ENCODE measurements around the gene SDC1. TPM values are rescaled to one million over a fixed set of nuclear protein-coding genes. Genes with fewer than 3 reads are reported as not detected.

Gene SDC1
- total RNA-seq, 1 donor from 2014 or later = 127 TPM

DNA sequence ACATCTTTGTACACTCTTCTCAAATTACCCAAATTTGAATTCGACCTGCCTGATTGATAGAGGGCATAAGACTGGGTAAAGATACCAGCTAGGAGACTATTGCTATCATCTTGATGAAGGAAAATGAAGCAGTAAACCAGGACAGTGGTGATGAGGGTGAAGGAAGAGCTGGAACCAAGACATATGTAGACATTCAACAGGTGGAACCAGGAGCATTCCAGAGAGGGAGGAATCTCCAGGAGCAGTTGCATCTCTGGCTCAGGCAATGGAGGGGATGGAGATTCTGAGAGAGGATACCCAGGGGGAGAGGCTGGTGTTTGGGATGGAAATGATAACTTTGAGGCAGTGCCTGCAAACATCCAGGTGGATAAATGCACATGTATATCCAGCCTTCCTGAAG lies 41.6 kb downstream of the SDC1 start:
- no peak for DNase-seq

- no peak for DNase-seq
These were observed 42.5 kb downstream of the SDC1 start for GRCh38 chr2:20182241-20182931.

DNA sequence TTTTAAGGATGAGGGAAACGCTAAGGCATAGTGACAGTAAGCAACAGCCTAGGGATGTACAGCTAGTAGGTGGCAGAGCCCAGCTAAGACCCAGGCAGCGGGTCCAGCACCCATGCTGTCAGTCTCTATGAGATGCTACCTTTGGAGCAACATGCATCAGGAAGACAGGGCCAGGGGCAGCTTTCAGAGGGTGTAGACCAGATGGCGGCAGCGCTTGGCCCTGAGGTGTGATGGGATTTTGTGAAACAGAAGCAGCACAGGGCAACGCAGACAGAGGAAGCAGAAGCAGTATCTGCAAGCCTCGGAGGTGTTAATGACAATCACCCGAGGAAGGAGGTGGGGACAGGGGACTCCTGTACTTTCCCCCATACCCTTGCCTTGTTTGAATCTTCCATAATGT lies 43.2 kb downstream of the SDC1 start:
- no peak for DNase-seq

- no peak for DNase-seq
These were observed 44.0 kb downstream of the SDC1 start for GRCh38 chr2:20180676-20181648.

DNA sequence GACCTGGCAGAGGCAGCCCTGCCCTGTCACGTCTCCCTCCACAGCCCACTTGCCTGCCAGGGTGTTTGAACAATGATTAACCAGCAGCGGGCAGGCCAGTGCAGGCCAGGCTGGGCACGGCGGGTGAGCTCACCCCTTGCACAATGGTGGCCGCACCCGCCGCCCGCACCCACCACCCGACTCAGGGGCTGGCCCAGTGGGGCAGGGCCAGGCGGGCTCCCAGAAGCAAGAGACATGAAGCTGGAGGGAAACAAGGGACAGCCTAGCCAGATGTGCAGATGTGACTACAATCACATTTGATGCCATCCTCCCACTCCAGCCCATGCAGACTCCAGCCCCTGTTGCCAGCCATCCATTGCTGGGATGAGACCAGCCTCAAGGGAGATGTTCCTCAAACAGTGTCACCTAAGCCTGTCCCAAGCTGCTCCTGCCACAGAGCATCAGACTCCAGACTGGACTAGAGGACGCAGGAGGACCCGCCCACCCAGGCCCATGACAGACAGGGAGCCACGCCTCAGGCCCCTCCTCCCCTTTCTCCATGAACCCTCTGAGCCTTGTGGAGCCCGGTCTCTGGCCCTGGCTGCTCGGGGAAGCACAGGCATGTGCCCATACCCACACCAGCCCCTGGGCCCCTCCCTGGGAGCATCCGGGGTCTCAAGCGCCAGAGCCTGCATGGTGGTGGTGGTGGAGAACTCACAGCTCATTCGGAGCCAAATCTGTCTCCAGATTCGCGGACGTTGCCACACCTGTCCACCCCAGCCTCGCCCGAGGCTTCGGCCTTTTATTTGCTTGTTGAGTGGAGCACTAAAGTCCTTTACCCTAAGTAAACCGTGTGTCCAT lies 45.0 kb downstream of the SDC1 start:
- no peak for DNase-seq

- no peak for DNase-seq
These were observed 45.5 kb downstream of the SDC1 start for GRCh38 chr2:20179466-20179754.

DNA sequence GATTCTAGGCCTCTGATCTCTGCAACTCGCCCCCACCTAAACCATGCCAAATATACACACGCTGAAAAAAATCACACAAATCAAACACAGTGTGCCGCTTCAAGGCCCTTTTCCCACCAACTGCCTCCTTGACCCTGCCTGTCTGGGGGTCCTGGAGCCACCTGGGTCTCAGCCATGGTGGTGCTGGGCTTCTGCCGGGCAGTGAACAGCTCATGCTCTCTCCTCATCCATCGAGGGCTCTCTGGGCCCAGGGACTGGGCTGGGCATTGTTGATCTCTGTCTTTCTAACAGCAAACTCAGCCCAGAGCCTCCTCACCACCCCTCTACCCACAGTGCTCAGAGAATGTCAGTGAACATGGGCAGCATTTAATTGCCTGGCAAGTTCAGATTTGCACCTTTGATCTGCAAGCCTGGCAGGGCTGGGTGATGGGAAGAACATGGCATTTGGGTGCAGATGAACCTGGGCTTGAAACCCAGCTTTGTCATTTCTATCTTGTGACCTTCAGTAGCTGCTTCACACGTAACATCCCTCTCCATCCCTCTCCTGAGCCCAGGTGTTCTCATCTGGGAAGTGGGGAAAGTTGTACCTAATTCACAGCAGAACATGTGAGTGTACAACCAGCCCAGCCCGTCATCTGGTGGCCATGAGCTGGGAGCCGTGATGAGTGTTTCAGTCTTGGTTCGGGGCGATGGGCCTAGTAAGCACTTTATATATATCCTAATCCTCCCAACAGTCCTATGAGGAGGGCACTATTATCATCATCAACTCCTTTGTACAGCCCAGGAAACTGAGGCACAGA lies 46.1 kb downstream of the SDC1 start:
- DNase-seq = no peak

- no peak for DNase-seq
These were observed 46.7 kb downstream of the SDC1 start for GRCh38 chr2:20178249-20178607.

- no peak for DNase-seq
These were observed 47.2 kb downstream of the SDC1 start for GRCh38 chr2:20177556-20178248.

DNA sequence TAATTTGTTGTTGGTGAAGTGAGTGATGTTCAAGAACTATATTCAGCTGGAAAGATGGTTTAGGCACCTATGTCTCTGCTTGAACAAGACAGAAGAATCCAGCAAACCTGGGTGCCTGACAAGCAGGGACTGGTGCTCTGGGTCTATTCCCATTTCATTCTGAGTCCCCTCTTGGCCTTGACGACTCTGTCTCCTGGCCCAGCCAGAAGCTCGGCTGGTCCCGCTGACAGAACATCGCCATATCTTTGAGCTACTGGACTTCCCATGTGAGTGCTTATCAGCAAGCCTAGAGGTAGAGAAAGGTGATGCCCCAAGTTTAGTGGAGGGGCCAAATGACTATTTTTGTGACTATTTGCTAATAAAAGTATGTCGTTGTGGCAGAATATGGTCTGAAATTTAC lies 48.2 kb downstream of the SDC1 start:
- DNase-seq = no peak

DNA sequence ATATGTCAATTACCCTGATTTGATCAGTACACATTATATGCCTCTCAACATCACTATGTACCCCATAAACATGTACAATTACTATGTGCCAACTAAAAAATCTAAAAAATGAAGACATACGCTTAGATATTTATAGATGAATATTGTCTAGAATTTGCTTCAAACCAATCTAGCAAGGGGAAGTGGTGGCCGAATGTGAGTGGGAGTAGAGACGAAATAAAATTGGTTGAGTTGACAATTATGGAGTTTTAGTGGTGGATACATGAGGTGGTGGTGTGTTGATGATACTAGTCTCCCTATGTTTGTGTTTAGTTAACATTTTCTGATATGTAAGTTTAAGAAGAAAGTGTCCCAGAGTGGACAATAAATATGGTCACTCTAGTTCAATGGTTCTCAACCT lies 49.0 kb downstream of the SDC1 start:
- DNase-seq = no peak

- DNase-seq = no peak
These were observed 49.7 kb downstream of the SDC1 start for GRCh38 chr2:20175267-20175666.

DNA sequence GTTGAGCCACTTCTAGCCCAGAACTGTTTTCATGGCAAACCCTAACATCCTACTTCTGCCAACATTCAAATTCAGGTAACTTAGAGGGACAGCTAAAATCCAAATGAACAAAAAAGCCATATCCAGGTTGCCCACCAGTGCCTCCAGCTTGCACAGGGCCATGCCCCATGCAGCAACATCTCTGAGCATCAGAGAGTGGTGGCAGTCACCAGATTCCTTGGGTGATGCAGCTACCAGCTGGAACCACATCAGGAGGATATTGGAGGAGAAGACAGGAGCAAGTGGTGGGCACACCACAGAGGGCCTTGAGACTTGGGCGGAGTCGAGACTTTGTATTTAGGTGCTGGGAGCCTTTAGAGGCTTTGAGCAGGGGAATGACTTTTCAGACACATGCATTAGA lies 50.5 kb downstream of the SDC1 start:
- DNase-seq = no peak

- DNase-seq = no peak
These were observed 51.2 kb downstream of the SDC1 start for GRCh38 chr2:20173496-20174402.

DNA sequence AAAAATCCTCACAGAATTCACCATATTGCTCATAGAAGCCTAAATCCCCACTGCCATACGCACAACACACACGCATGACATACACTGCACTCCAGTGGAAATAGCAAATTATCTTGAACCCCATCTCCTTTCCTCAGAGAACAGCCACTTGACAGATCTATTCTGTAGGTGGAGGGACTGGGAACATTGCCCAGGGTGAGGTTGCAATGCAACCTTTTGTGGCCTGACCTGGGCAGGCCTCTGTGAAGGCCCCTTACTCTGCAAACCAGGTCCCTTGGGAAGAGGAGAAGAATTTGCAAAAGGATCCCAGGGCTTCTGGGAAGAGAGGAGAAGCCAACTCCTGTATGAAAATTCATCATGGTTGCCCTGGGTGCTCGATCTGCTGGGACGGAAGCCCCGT lies 51.9 kb downstream of the SDC1 start:
- no peak for DNase-seq

DNA sequence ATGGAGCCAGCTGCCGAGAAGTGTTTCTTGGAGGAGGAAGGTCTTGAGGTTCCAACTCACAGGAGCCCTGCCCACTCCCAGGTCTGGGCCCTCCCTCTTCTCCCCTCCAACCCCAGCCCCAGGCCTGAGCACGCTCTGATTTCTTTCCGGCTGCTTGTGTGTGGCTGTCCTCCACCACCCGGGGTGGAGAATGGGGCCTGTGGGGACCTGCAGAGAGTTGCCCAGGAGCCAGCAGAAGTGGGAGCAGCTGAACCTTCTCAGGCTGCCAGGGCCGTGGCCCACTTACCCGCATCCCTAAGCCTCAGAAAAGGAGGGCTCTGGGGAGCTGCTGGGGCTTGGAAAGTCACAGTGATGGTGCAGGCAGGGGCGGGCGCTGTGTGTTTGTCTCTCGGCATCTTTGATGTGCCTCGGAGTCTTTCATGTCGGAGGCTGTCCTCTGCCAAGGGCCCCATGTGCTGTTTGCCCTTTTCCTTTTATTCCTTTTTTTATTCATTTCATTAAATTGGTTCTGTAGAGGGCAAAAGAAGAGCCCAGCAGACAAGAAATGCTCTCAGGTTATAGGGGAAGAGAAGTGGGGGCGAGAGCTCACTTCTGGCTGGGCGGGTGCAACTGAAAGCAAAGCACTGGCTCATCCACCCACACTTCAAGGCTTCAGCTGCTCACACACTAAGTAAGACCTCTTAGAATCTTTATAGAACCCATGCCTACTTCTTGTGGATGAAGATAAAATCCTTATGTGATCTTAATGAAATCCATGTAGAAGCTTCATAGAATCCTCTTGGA lies 52.5 kb downstream of the SDC1 start:
- DNase-seq = peak; percentile 36

DNA sequence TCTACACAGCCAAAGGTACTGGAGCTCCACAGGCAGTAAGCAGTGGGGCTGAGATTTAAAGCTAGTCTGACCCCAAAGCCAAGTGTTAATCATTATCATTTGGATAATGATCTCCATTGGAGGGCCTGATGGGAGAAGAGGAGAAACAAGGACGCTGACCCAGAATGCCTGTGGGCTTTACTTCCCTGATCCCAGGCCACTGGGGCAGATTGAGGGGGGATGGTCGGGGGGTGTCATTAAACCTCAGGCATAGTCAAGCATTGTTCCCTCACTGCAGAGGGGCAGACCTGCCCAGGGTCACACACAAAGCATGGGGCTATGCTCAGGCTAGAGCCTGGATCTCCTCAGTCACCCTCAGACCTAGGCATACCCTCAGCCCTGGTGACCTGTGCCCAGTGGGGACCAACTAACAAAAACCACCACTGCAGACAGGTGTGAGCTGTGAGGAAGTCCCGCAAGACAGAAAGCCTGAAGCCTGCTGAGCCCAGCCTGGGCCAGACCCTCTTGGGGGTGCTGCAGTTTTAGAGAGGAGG lies 53.4 kb downstream of the SDC1 start:
- no peak for DNase-seq

GRCh38 chr2:20170704-20171250 lies 54.2 kb downstream of the SDC1 start:
- no peak for DNase-seq

Measured in skin of body (tissue), 2 donors.